Neural cell (in vitro differentiated cells): ENCODE results near the gene IFI6. TPM values are rescaled to one million over a fixed set of nuclear protein-coding genes. Genes with fewer than 3 reads are reported as not detected.

Experiments
- H2AFZ ChIP-seq: fragments of 200-600, 300-800 bp; sonication (generic), shearing (Covaris generic); 2 replicates; pipeline ENCODE4 v1.6.0; 2014; ENCODE audit warnings: low read depth, mild to moderate bottlenecking, antibody characterized with exemption, low read length, moderate library complexity
- H3F3A ChIP-seq: fragments of 200-600 bp; shearing (Covaris generic); 2 replicates; pipeline ENCODE4 v1.6.1; 2016; ENCODE audit warnings: mild to moderate bottlenecking, moderate library complexity, mixed read lengths, antibody characterized with exemption, low read length; ENCODE audit not compliant: insufficient read depth, poor library complexity, severe bottlenecking
- H3K27ac ChIP-seq: fragments of 200-600, 300-800 bp; sonication (generic), shearing (Covaris generic); 2 replicates; pipeline ENCODE4 v1.5.1; 2014; ENCODE audit warnings: mild to moderate bottlenecking, low read length, moderate library complexity
- H3K27me3 ChIP-seq: fragments of 300-800, 200-600 bp; sonication (generic), shearing (Covaris generic); 2 replicates; pipeline ENCODE4 v1.6.0; 2014; ENCODE audit warnings: mild to moderate bottlenecking, low read depth, low read length, moderate library complexity; ENCODE audit not compliant: insufficient read depth
- H3K36me3 ChIP-seq: fragments of 300-800, 200-600 bp; sonication (generic), shearing (Covaris generic); 2 replicates; pipeline ENCODE4 v1.5.1; 2014; ENCODE audit warnings: mild to moderate bottlenecking, antibody characterized with exemption, low read length, moderate library complexity; ENCODE audit not compliant: insufficient read depth
- H3K4me2 ChIP-seq: fragments of 300-800, 200-600 bp; sonication (generic), shearing (Covaris generic); 2 replicates; pipeline ENCODE4 v1.6.0; 2014; ENCODE audit warnings: mild to moderate bottlenecking, low read length
- H3K4me3 ChIP-seq: fragments of 300-800, 200-600 bp; sonication (generic), shearing (Covaris generic); 2 replicates; pipeline ENCODE4 v1.5.1; 2014; ENCODE audit warnings: mild to moderate bottlenecking, low read length, moderate library complexity
- H3K79me2 ChIP-seq: fragments of 200-600 bp; shearing (Covaris generic); replicated peaks from 2 replicates; pipeline ENCODE4 v1.6.0; 2014; ENCODE audit warnings: mild to moderate bottlenecking, low read length, moderate library complexity; ENCODE audit not compliant: insufficient read depth
- H3K9ac ChIP-seq: fragments of 300-800, 200-600 bp; sonication (generic), shearing (Covaris generic); 2 replicates; pipeline ENCODE4 v1.6.1; 2016; ENCODE audit warnings: mild to moderate bottlenecking, low read length, mixed read lengths
- H3K9me2 ChIP-seq: fragments of 200-600 bp; shearing (Covaris generic); 2 replicates; pipeline ENCODE4 v1.6.1; 2016; ENCODE audit warnings: mild to moderate bottlenecking, low read length, mixed read lengths; ENCODE audit not compliant: insufficient read depth
- H3K9me3 ChIP-seq: fragments of 200-600, 300-800 bp; sonication (generic), shearing (Covaris generic); 2 replicates; pipeline ENCODE4 v1.6.1; 2016; ENCODE audit warnings: mild to moderate bottlenecking, mixed run types, low read length, moderate library complexity, mixed read lengths
- H4K20me1 ChIP-seq: fragments of 200-600 bp; shearing (Covaris generic); 2 replicates; pipeline ENCODE4 v1.6.1; 2016; ENCODE audit warnings: mild to moderate bottlenecking, mixed run types; ENCODE audit not compliant: insufficient read depth
- CTCF ChIP-seq: fragments of 450-650 bp; IDR thresholded peaks from 2 replicates; pipeline ENCODE4 v1.5.1; 2014; ENCODE audit warnings: antibody characterized with exemption, mild to moderate bottlenecking, moderate library complexity; ENCODE audit not compliant: poor library complexity, severe bottlenecking
- EP300 ChIP-seq: fragments of 450-650 bp; conservative IDR thresholded peaks from 2 replicates; pipeline ENCODE4 v1.6.1; 2014; ENCODE audit warnings: antibody characterized with exemption, mild to moderate bottlenecking, moderate library complexity; ENCODE audit not compliant: poor library complexity, severe bottlenecking
- EZH2 ChIP-seq: fragments of 200-600, 300-800 bp; shearing (Covaris generic), sonication (generic); IDR thresholded peaks from 2 replicates; pipeline ENCODE4 v1.6.1; 2014; ENCODE audit warnings: antibody characterized with exemption, low read length, borderline replicate concordance, mild to moderate bottlenecking; ENCODE audit not compliant: insufficient read depth, poor library complexity, severe bottlenecking
- MXI1 ChIP-seq: fragments of 450-650 bp; conservative IDR thresholded peaks from 2 replicates; pipeline ENCODE4 v1.6.1; 2014; ENCODE audit warnings: antibody characterized with exemption, mild to moderate bottlenecking; ENCODE audit not compliant: poor library complexity, severe bottlenecking
- POLR2AphosphoS5 ChIP-seq: IDR thresholded peaks from 2 replicates; pipeline ENCODE4 v1.6.1; 2012
- RAD21 ChIP-seq: fragments of 450-650 bp; conservative IDR thresholded peaks from 2 replicates; pipeline ENCODE4 v1.6.1; 2014; ENCODE audit warnings: antibody characterized with exemption, mild to moderate bottlenecking, moderate library complexity
- REST ChIP-seq: IDR thresholded peaks from 2 replicates; pipeline ENCODE4 v1.6.1; 2012; ENCODE audit warnings: borderline replicate concordance
- SMC3 ChIP-seq: fragments of 450-650 bp; conservative IDR thresholded peaks from 2 replicates; pipeline ENCODE4 v1.6.1; 2014; ENCODE audit warnings: antibody characterized with exemption, mild to moderate bottlenecking, moderate library complexity; ENCODE audit not compliant: poor library complexity
- TAF1 ChIP-seq: IDR thresholded peaks from 2 replicates; pipeline ENCODE4 v1.6.1; 2012; ENCODE audit warnings: low read depth
- polyA plus RNA-seq: library from polyadenylated mRNA; depleted of rRNA; stranded (reverse); fragments of >200 nt; gene quantifications from 2 replicates; pipeline ENCODE4 v1.2.3, GENCODE V29; 2014

Gene IFI6
- polyA plus RNA-seq, 1 donor from 2014 or later = 0.35 TPM

GRCh38 chr1:27618341-27619082 lies 53.5 kb downstream of the IFI6 start:
- no peaks in the 10 kb centered on the region for H3K27me3 ChIP-seq
- H3K4me3 ChIP-seq = no peak overlapping the region
- H3K79me2 ChIP-seq = no peaks in the 10 kb centered on the region
- H3K9ac ChIP-seq = no peak overlapping the region
- no peak overlapping the region for H3K27ac ChIP-seq
- H3K9me2 ChIP-seq = no peaks in the 10 kb centered on the region
- TF ChIP-seq MXI1 (no peak), EZH2 (no peak), SMC3 (no peak), TAF1 (no peak), RAD21 (no peak), REST (no peak), EP300 (no peak), POLR2AphosphoS5 (no peak), CTCF (no peak)
- no peaks in the 10 kb centered on the region for H3K36me3 ChIP-seq
- no peak overlapping the region for H2AFZ ChIP-seq
- no peaks in the 10 kb centered on the region for H4K20me1 ChIP-seq
- H3K4me2 ChIP-seq = no peak overlapping the region
- H3K9me3 ChIP-seq = no peaks in the 10 kb centered on the region
- H3F3A ChIP-seq = no peaks in the 10 kb centered on the region

- no peaks in the 10 kb centered on the region for H3K36me3 ChIP-seq
- H3K9me3 ChIP-seq = no peaks in the 10 kb centered on the region
- no peak overlapping the region for H3K9ac ChIP-seq
These were observed 54.6 kb downstream of the IFI6 start for GRCh38 chr1:27617420-27617819.

More at GRCh38 chr1:27617420-27617819, 54.6 kb downstream of the IFI6 start:
- H3K27ac ChIP-seq = no peak overlapping the region
- no peak overlapping the region for H2AFZ ChIP-seq
- no peaks in the 10 kb centered on the region for H4K20me1 ChIP-seq
- no peak overlapping the region for H3K4me2 ChIP-seq
- no peaks in the 10 kb centered on the region for H3K27me3 ChIP-seq
- no peaks in the 10 kb centered on the region for H3F3A ChIP-seq
- no peaks in the 10 kb centered on the region for H3K9me2 ChIP-seq
- H3K79me2 ChIP-seq = no peaks in the 10 kb centered on the region
- no peak for TF ChIP-seq TAF1
- no peak for TF ChIP-seq EP300
- no peak for TF ChIP-seq POLR2AphosphoS5
- no peak for TF ChIP-seq SMC3
- TF ChIP-seq MXI1 = no peak
- H3K4me3 ChIP-seq = no peak overlapping the region
